ENCODE measurements around the gene PELI3.

PELI3 gene

GRCh38 chr11:66465373-66466224 lies 1.1 kb upstream of the PELI3 start:
- H3K27ac Mint-ChIP-seq = peak overlapping the region; percentile 59
- no peaks in the 10 kb centered on the region for H3K27me3 Mint-ChIP-seq
- H3K36me3 Mint-ChIP-seq = no peaks in the 10 kb centered on the region
- no peaks in the 10 kb centered on the region for H3K9me3 Mint-ChIP-seq
- H3K4me3 Mint-ChIP-seq = peak overlapping the region; percentile 82
- H3K4me1 Mint-ChIP-seq = peaks cover 21% of the 10 kb centered on the region

- Mint-ChIP-seq H3K27ac (peak overlapping the region; percentile 76), H3K36me3 (no peaks in the 10 kb centered on the region), H3K4me3 (peak overlapping the region; percentile 89), H3K9me3 (no peaks in the 10 kb centered on the region), H3K27me3 (no peaks in the 10 kb centered on the region), H3K4me1 (peaks cover 21% of the 10 kb centered on the region)
Observed at GRCh38 chr11:66467034-66467659, 442 bp downstream of the PELI3 start.

GRCh38 chr11:66467756-66468155 lies 1.1 kb downstream of the PELI3 start:
- Mint-ChIP-seq H3K4me3 (peak overlapping the region; percentile 89), H3K27ac (peak overlapping the region; percentile 76), H3K36me3 (no peaks in the 10 kb centered on the region), H3K4me1 (peaks cover 19% of the 10 kb centered on the region), H3K9me3 (no peaks in the 10 kb centered on the region), H3K27me3 (no peaks in the 10 kb centered on the region)

GRCh38 chr11:66468691-66469090 lies 2.0 kb downstream of the PELI3 start:
- H3K9me3 Mint-ChIP-seq = no peaks in the 10 kb centered on the region
- no peak overlapping the region for H3K27ac Mint-ChIP-seq
- peaks cover 12% of the 10 kb centered on the region for H3K4me1 Mint-ChIP-seq
- H3K36me3 Mint-ChIP-seq = no peaks in the 10 kb centered on the region
- H3K4me3 Mint-ChIP-seq = peak overlapping the region; percentile 89
- no peaks in the 10 kb centered on the region for H3K27me3 Mint-ChIP-seq

GRCh38 chr11:66469441-66469840 lies 2.7 kb downstream of the PELI3 start:
- Mint-ChIP-seq H3K36me3 (no peaks in the 10 kb centered on the region), H3K27ac (no peak overlapping the region), H3K4me1 (peaks cover 12% of the 10 kb centered on the region), H3K9me3 (no peaks in the 10 kb centered on the region), H3K27me3 (no peaks in the 10 kb centered on the region), H3K4me3 (no peak overlapping the region)

GRCh38 chr11:66470015-66470414 lies 3.3 kb downstream of the PELI3 start:
- Mint-ChIP-seq H3K4me3 (no peak overlapping the region), H3K36me3 (no peaks in the 10 kb centered on the region), H3K27me3 (no peaks in the 10 kb centered on the region), H3K9me3 (no peaks in the 10 kb centered on the region), H3K27ac (no peak overlapping the region), H3K4me1 (peaks cover 12% of the 10 kb centered on the region)

- H3K27ac Mint-ChIP-seq = no peak overlapping the region
- peaks cover 12% of the 10 kb centered on the region for H3K4me1 Mint-ChIP-seq
- no peaks in the 10 kb centered on the region for H3K9me3 Mint-ChIP-seq
- H3K4me3 Mint-ChIP-seq = no peak overlapping the region
- H3K27me3 Mint-ChIP-seq = no peaks in the 10 kb centered on the region
- no peaks in the 10 kb centered on the region for H3K36me3 Mint-ChIP-seq
Observed at GRCh38 chr11:66471142-66471541, 4.4 kb downstream of the PELI3 start.

GRCh38 chr11:66472054-66472453 lies 5.3 kb downstream of the PELI3 start:
- Mint-ChIP-seq H3K27ac (no peak overlapping the region), H3K4me3 (no peak overlapping the region), H3K4me1 (peaks cover 12% of the 10 kb centered on the region), H3K36me3 (no peaks in the 10 kb centered on the region), H3K9me3 (no peaks in the 10 kb centered on the region), H3K27me3 (no peaks in the 10 kb centered on the region)

GRCh38 chr11:66473167-66473566 lies 6.5 kb downstream of the PELI3 start:
- Mint-ChIP-seq H3K4me1 (peaks cover 4% of the 10 kb centered on the region), H3K4me3 (no peak overlapping the region), H3K36me3 (no peaks in the 10 kb centered on the region), H3K27me3 (no peaks in the 10 kb centered on the region), H3K27ac (no peak overlapping the region), H3K9me3 (no peaks in the 10 kb centered on the region)

GRCh38 chr11:66473608-66474515 lies 7.2 kb downstream of the PELI3 start:
- H3K4me1 Mint-ChIP-seq = peaks cover 3% of the 10 kb centered on the region
- no peak overlapping the region for H3K4me3 Mint-ChIP-seq
- H3K36me3 Mint-ChIP-seq = no peaks in the 10 kb centered on the region
- no peaks in the 10 kb centered on the region for H3K9me3 Mint-ChIP-seq
- no peak overlapping the region for H3K27ac Mint-ChIP-seq
- H3K27me3 Mint-ChIP-seq = no peaks in the 10 kb centered on the region

- H3K4me1 Mint-ChIP-seq = peaks cover 11% of the 10 kb centered on the region
- H3K9me3 Mint-ChIP-seq = no peaks in the 10 kb centered on the region
- no peaks in the 10 kb centered on the region for H3K27me3 Mint-ChIP-seq
- no peak overlapping the region for H3K4me3 Mint-ChIP-seq
- H3K36me3 Mint-ChIP-seq = no peaks in the 10 kb centered on the region
- no peak overlapping the region for H3K27ac Mint-ChIP-seq
Observed at GRCh38 chr11:66475349-66476172, 8.9 kb downstream of the PELI3 start.

- no peak overlapping the region for H3K4me3 Mint-ChIP-seq
- H3K27me3 Mint-ChIP-seq = no peaks in the 10 kb centered on the region
- no peaks in the 10 kb centered on the region for H3K36me3 Mint-ChIP-seq
- H3K4me1 Mint-ChIP-seq = peaks cover 15% of the 10 kb centered on the region
- H3K9me3 Mint-ChIP-seq = no peaks in the 10 kb centered on the region
- H3K27ac Mint-ChIP-seq = no peak overlapping the region
Observed at GRCh38 chr11:66476173-66476840, 9.6 kb downstream of the PELI3 start.

GRCh38 chr11:66476841-66477251 lies 10.1 kb downstream of the PELI3 start:
- H3K27me3 Mint-ChIP-seq = no peaks in the 10 kb centered on the region
- H3K9me3 Mint-ChIP-seq = no peaks in the 10 kb centered on the region
- H3K27ac Mint-ChIP-seq = no peak overlapping the region
- H3K36me3 Mint-ChIP-seq = no peaks in the 10 kb centered on the region
- no peak overlapping the region for H3K4me3 Mint-ChIP-seq
- peaks cover 15% of the 10 kb centered on the region for H3K4me1 Mint-ChIP-seq

GRCh38 chr11:66477263-66478201 lies 10.8 kb downstream of the PELI3 start:
- Mint-ChIP-seq H3K27ac (no peak overlapping the region), H3K4me3 (peak overlapping the region; percentile 31), H3K9me3 (no peaks in the 10 kb centered on the region), H3K36me3 (no peaks in the 10 kb centered on the region), H3K27me3 (no peaks in the 10 kb centered on the region), H3K4me1 (peaks cover 19% of the 10 kb centered on the region)
